HCT116 (cell line): Measurements from ENCODE around the gene ZNF777. TPM values are rescaled to one million over a fixed set of nuclear protein-coding genes. Genes with fewer than 3 reads are reported as not detected.

Experiments
- ATAC-seq: fragments of 200-7000 bp; cut with Tn5 transposase; 2 replicates; pipeline ENCODE4 v1.9.1; 2020; ENCODE audit warnings: mild to moderate bottlenecking, moderate library complexity
- BruUV-seq: library from RNA; stranded (reverse); fragments of 400-500 nt; replicated peaks from 2 replicates; lab custom pipeline; 2021; lab: Mats Ljungman, UMichigan
- CTCF ChIA-PET: fragments of 300-600 bp; sonication (Branson Sonifier 250); formaldehyde crosslinking; loops from one replicate; lab custom pipeline; 2021; ENCODE audit warnings: antibody characterized with exemption; lab: Charles Lee
- POLR2A ChIA-PET: fragments of 300-600, 350-600 bp; sonication (Branson Sonifier 250); formaldehyde crosslinking; loops from one replicate; lab custom pipeline; 2021; ENCODE audit warnings: antibody characterized with exemption; lab: Charles Lee
- RAD21 ChIA-PET, 2 experiments: fragments of 300-600 bp; sonication (Branson Sonifier 250); formaldehyde crosslinking; loops; one replicate each; lab custom pipeline; 2023; ENCODE audit warnings: low total read pairs in 2 of 2; ENCODE audit not compliant: uncharacterized antibody in 2 of 2, unreplicated experiment in 2 of 2, low non-redundant PET in 1 of 2; lab: Charles Lee
- DNase-seq: peaks from one replicate; pipeline ENCODE4 v3.0.0-alpha.2; 2010; ENCODE audit warnings: low read depth, low spot score
- H2AFZ ChIP-seq: fragments of 200-600 bp; shearing (Covaris generic), sonication (generic); 2 replicates; pipeline ENCODE4 v1.6.1; 2017; ENCODE audit warnings: low read depth, mixed run types, mixed read lengths, antibody characterized with exemption, low read length; ENCODE audit not compliant: poor library complexity, severe bottlenecking
- H3K27ac ChIP-seq: 2 replicates; pipeline ENCODE4 v1.5.1; 2012; ENCODE audit warnings: low read depth, low read length
- H3K27me3 ChIP-seq: fragments of 200-600 bp; sonication (generic); 2 replicates; pipeline ENCODE4 v1.6.1; 2016; ENCODE audit warnings: mixed run types, low read length, mixed read lengths; ENCODE audit not compliant: insufficient read depth
- H3K36me3 ChIP-seq, 2 experiments: fragments of 200-500 bp in 1 of 2; fragments of 200-600 bp in 1 of 2; sonication (Bioruptor generic) in 1 of 2; sonication (generic) in 1 of 2; 2 replicates each; pipeline versions ENCODE4 v1.5.1 to v1.6.1; 2014 to 2016; ENCODE audit warnings: low read length in 2 of 2, inconsistent platforms in 1 of 2, mixed read lengths in 1 of 2, mixed run types in 1 of 2; ENCODE audit not compliant: insufficient read depth in 2 of 2, control insufficient read depth in 1 of 2
- H3K4me1 ChIP-seq, 2 experiments: fragments of 200-600 bp in 1 of 2; sonication (generic) in 1 of 2; 2 replicates each; pipeline versions ENCODE4 v1.5.1 to v1.6.1; 2012 to 2017; ENCODE audit warnings: low read length in 2 of 2, inconsistent platforms in 1 of 2, mild to moderate bottlenecking in 1 of 2, mixed read lengths in 1 of 2, mixed run types in 1 of 2, moderate library complexity in 1 of 2; ENCODE audit not compliant: insufficient read depth in 2 of 2, control insufficient read depth in 1 of 2
- H3K4me2 ChIP-seq: fragments of 200-600 bp; sonication (generic); 2 replicates; pipeline ENCODE4 v1.6.1; 2017; ENCODE audit warnings: mixed run types, low read length, mixed read lengths
- H3K4me3 ChIP-seq, 2 experiments: fragments of 200-600 bp in 1 of 2; sonication (generic) in 1 of 2; replicated peaks in 1 of 2; 2 replicates each; pipeline ENCODE4 v1.5.1; 2011 to 2016; ENCODE audit warnings: low read length in 2 of 2, control low read depth in 1 of 2, low read depth in 1 of 2, mild to moderate bottlenecking in 1 of 2, mixed read lengths in 1 of 2, mixed run types in 1 of 2
- H3K79me2 ChIP-seq: fragments of 200-600 bp; sonication (generic); 2 replicates; pipeline ENCODE4 v1.6.1; 2017; ENCODE audit warnings: mild to moderate bottlenecking, mixed run types, low read length, moderate library complexity, mixed read lengths; ENCODE audit not compliant: insufficient read depth
- H3K9ac ChIP-seq: fragments of 200-600 bp; sonication (generic); 2 replicates; pipeline ENCODE4 v1.6.1; 2016; ENCODE audit warnings: low read length, mixed read lengths
- H3K9me2 ChIP-seq: fragments of 200-600 bp; sonication (generic), shearing (Covaris generic); 2 replicates; pipeline ENCODE4 v1.6.1; 2017; ENCODE audit warnings: mixed run types, mild to moderate bottlenecking, moderate library complexity; ENCODE audit not compliant: insufficient read depth
- H3K9me3 ChIP-seq, 2 experiments: fragments of 200-500 bp in 1 of 2; fragments of 200-600 bp in 1 of 2; sonication (Bioruptor generic) in 1 of 2; sonication (generic) in 1 of 2; 2 replicates each; pipeline ENCODE4 v1.6.1; 2014 to 2017; ENCODE audit warnings: low read length in 2 of 2, mixed read lengths in 2 of 2, inconsistent platforms in 1 of 2, low read depth in 1 of 2, mild to moderate bottlenecking in 1 of 2, mixed run types in 1 of 2, moderate library complexity in 1 of 2; ENCODE audit not compliant: control insufficient read depth in 1 of 2, insufficient read depth in 1 of 2
- H4K20me1 ChIP-seq: fragments of 200-600 bp; sonication (generic), shearing (Covaris generic); 2 replicates; pipeline ENCODE4 v1.6.1; 2017; ENCODE audit warnings: mixed run types, mild to moderate bottlenecking, moderate library complexity; ENCODE audit not compliant: insufficient read depth
- CEBPB ChIP-seq: IDR thresholded peaks from 2 replicates; pipeline ENCODE4 v1.6.1; 2012; ENCODE audit warnings: low read depth
- EGR1 ChIP-seq: IDR thresholded peaks from 2 replicates; pipeline ENCODE4 v1.6.1; 2012; ENCODE audit warnings: low read depth
- ELF1 ChIP-seq: IDR thresholded peaks from 2 replicates; pipeline ENCODE4 v1.6.1; 2012; ENCODE audit warnings: low read depth, borderline replicate concordance
- EZH2phosphoT487 ChIP-seq: fragments of 200-600 bp; IDR thresholded peaks from 2 replicates; pipeline ENCODE4 v1.6.1; 2018; ENCODE audit warnings: antibody characterized with exemption, borderline replicate concordance
- JUND ChIP-seq: IDR thresholded peaks from 2 replicates; pipeline ENCODE4 v1.6.1; 2012
- POLR2A ChIP-seq: IDR thresholded peaks from 2 replicates; pipeline ENCODE4 v1.7.0; 2011; ENCODE audit warnings: borderline replicate concordance; ENCODE audit not compliant: insufficient read depth, insufficient read length; ENCODE audit errors: extremely low read depth
- POLR2AphosphoS5 ChIP-seq: IDR thresholded peaks from 2 replicates; pipeline ENCODE4 v1.6.1; 2011; ENCODE audit warnings: mild to moderate bottlenecking, low read depth, low read length, moderate library complexity
- RAD21 ChIP-seq: IDR thresholded peaks from 2 replicates; pipeline ENCODE4 v1.6.1; 2012; ENCODE audit warnings: low read depth, mild to moderate bottlenecking
- SP1 ChIP-seq: IDR thresholded peaks from 2 replicates; pipeline ENCODE4 v1.6.1; 2012; ENCODE audit warnings: low read depth
- SRF ChIP-seq: IDR thresholded peaks from 2 replicates; pipeline ENCODE4 v1.6.1; 2012; ENCODE audit warnings: low read depth
- YY1 ChIP-seq: IDR thresholded peaks from 2 replicates; pipeline ENCODE4 v1.6.1; 2011; ENCODE audit warnings: low read length, low read depth, moderate library complexity, mild to moderate bottlenecking; ENCODE audit not compliant: insufficient replicate concordance; ENCODE audit errors: extremely low read depth
- intact Hi-C: fragments of 100-400 bp; cut with micrococcal nuclease; formaldehyde crosslinking; loops from 2 replicates; pipeline ENCODE4 v1.10.0; 2022
- total RNA-seq: library from RNA; stranded (reverse); gene quantifications from one replicate; pipeline ENCODE4 v1.2.1, GENCODE V29; 2021; ENCODE audit not compliant: unreplicated experiment
- TF ChIP-seq, protein P1 (sequence below): IDR thresholded peaks from 2 replicates; pipeline ENCODE4 v1.6.1; 2012; ENCODE audit warnings: low read depth
- TF ChIP-seq, protein P2 (sequence below): IDR thresholded peaks from 2 replicates; pipeline ENCODE4 v1.6.1; 2012

ZNF777 gene
- total RNA-seq, 1 experiment from 2014 or later: 15.6 TPM

- no peak overlapping the region for H2AFZ ChIP-seq
- no peak for ATAC-seq
- RAD21 ChIA-PET: no interaction called here
- DNase-seq: no peak
- POLR2A ChIA-PET: no interaction called here
- no TSS peak for BruUV-seq
- H3K4me2 ChIP-seq: no peak overlapping the region
- H3K9me3 ChIP-seq: no peaks in the 10 kb centered on the region
- H3K36me3 ChIP-seq: peaks cover 11 to 25% of the 10 kb centered on the region in 2 experiments; a peak in 3 of 4 replicates
- peaks cover 7 to 10% of the 10 kb centered on the region in 2 experiments; a peak in 2 of 4 replicates for H3K4me1 ChIP-seq
- peaks cover 29% of the 10 kb centered on the region for H3K79me2 ChIP-seq
- H3K9ac ChIP-seq: no peak overlapping the region
- CTCF ChIA-PET: no interaction called here
- H3K9me2 ChIP-seq: no peaks in the 10 kb centered on the region
- no peak overlapping the region for H3K27ac ChIP-seq
- intact Hi-C loops: loop anchor here (5.0 kb wide), 1 partner anchor 193 kb away; the partner anchor contains the start of gene ZNF783
- TF ChIP-seq YY1 (no peak), POLR2A (no peak), SP1 (no peak), EGR1 (no peak), ELF1 (no peak)
- TF ChIP-seq, all 23 proteins: peak for 0
- Histone ChIP-seq H3K27me3 (no peaks in the 10 kb centered on the region), H4K20me1 (no peaks in the 10 kb centered on the region), H3K4me3 (no peak overlapping the region)
Measured at GRCh38 chr7:149455175-149455950, 5.5 kb downstream of the ZNF777 start.

DNA sequence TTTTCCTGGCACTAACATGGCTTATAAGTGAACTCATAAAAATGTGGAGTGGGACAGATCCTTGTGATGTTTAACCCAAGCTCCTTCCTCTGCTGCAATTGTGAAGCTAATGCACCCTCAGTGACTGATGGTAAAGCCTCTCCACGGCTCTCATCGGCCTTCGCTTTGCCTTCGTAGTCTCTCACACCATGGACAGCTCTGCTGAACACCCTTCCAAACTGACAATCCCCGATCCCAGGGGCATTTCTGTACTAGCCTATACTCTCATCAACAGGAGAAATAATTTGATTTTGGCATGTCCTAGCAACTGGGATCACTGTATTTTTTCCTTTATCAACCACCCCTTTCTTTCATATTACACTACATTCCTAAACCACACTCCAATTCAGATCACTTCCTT, 6.1 kb downstream of the ZNF777 start:
- no peak for ATAC-seq
- DNase-seq: no peak
- Histone ChIP-seq H3K9me2 (no peaks in the 10 kb centered on the region), H3K27ac (no peak overlapping the region), H3K27me3 (no peaks in the 10 kb centered on the region), H3K9me3 (no peaks in the 10 kb centered on the region), H3K79me2 (peaks cover 29% of the 10 kb centered on the region), H3K36me3 (peaks cover 12 to 31% of the 10 kb centered on the region in 2 experiments; a peak in 3 of 4 replicates), H4K20me1 (no peaks in the 10 kb centered on the region), H3K4me3 (no peak overlapping the region), H2AFZ (no peak overlapping the region), H3K9ac (no peak overlapping the region), H3K4me2 (no peak overlapping the region), H3K4me1 (peaks cover 7 to 10% of the 10 kb centered on the region in 2 experiments; a peak in 2 of 4 replicates)
- BruUV-seq: no TSS peak
- RAD21 ChIA-PET: no interaction called here
- intact Hi-C loops: loop anchor here (5.0 kb wide), 1 partner anchor 192 kb away; the partner anchor contains the start of gene ZNF783
- POLR2A ChIA-PET: no interaction called here
- CTCF ChIA-PET: no interaction called here
- TF ChIP-seq, protein P1, sequence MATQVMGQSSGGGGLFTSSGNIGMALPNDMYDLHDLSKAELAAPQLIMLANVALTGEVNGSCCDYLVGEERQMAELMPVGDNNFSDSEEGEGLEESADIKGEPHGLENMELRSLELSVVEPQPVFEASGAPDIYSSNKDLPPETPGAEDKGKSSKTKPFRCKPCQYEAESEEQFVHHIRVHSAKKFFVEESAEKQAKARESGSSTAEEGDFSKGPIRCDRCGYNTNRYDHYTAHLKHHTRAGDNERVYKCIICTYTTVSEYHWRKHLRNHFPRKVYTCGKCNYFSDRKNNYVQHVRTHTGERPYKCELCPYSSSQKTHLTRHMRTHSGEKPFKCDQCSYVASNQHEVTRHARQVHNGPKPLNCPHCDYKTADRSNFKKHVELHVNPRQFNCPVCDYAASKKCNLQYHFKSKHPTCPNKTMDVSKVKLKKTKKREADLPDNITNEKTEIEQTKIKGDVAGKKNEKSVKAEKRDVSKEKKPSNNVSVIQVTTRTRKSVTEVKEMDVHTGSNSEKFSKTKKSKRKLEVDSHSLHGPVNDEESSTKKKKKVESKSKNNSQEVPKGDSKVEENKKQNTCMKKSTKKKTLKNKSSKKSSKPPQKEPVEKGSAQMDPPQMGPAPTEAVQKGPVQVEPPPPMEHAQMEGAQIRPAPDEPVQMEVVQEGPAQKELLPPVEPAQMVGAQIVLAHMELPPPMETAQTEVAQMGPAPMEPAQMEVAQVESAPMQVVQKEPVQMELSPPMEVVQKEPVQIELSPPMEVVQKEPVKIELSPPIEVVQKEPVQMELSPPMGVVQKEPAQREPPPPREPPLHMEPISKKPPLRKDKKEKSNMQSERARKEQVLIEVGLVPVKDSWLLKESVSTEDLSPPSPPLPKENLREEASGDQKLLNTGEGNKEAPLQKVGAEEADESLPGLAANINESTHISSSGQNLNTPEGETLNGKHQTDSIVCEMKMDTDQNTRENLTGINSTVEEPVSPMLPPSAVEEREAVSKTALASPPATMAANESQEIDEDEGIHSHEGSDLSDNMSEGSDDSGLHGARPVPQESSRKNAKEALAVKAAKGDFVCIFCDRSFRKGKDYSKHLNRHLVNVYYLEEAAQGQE: no peak
- no peak for TF ChIP-seq POLR2A
- TF ChIP-seq JUND: no peak
- TF ChIP-seq EGR1: no peak
- TF ChIP-seq YY1: no peak
- no peak for TF ChIP-seq RAD21
- no peak for TF ChIP-seq ELF1
- TF ChIP-seq SP1: no peak
- no peak for TF ChIP-seq CEBPB
- TF ChIP-seq EZH2phosphoT487: no peak
- no peak for TF ChIP-seq POLR2AphosphoS5
- no peak for TF ChIP-seq SRF
- TF ChIP-seq, protein P2, sequence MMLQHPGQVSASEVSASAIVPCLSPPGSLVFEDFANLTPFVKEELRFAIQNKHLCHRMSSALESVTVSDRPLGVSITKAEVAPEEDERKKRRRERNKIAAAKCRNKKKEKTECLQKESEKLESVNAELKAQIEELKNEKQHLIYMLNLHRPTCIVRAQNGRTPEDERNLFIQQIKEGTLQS: no peak
